ENCODE measurements around the gene PCSK9.

DNA sequence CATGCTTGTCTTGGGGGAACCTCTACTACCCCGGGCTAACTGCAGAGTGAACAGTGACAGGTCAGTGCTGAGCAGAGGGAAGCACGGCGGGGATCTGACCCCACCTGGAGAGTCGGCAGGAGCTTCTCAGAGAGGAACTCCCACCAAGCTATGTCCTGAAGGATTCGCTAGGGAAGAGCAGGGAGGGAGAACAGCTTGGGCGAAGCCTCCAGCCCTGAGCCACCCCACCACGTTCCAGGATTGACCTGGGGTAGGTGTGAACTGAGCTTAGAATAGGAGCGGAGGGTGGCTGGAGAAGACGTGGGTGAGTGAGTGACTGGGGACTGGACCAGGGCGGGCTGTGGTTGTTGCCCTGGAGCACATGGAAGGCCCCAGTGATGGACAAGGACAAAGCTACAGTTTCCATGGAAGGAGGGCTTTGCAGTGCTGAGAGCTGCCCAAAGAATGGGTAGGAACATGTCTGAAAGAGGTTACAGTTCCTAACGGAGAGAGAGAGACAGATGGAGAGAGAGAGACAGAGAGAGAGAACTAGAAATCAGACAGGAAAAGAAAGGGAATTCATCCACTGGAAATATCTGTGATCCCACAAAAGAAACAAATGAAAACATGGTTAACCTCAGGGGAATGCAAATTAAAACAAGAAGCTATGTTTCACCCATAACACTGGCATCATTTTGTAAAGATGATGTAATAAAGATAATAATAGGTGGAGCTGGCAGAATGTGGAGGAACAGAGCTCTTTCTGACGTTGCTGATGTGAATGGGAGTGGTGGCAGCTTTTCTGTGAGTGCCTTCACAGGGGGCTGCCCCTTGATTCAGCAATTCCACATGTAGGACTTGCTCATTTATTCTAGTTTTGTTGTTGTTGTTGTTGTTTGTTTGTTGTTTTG lies 23.4 kb upstream of the PCSK9 start:
- TF ChIP-seq EZH2phosphoT487 (IDR thresholded peaks at IDR 0.05; ENCODE audit: low read depth, severe bottlenecking, unreplicated experiment), result no peak
- TF ChIP-seq, protein P1, sequence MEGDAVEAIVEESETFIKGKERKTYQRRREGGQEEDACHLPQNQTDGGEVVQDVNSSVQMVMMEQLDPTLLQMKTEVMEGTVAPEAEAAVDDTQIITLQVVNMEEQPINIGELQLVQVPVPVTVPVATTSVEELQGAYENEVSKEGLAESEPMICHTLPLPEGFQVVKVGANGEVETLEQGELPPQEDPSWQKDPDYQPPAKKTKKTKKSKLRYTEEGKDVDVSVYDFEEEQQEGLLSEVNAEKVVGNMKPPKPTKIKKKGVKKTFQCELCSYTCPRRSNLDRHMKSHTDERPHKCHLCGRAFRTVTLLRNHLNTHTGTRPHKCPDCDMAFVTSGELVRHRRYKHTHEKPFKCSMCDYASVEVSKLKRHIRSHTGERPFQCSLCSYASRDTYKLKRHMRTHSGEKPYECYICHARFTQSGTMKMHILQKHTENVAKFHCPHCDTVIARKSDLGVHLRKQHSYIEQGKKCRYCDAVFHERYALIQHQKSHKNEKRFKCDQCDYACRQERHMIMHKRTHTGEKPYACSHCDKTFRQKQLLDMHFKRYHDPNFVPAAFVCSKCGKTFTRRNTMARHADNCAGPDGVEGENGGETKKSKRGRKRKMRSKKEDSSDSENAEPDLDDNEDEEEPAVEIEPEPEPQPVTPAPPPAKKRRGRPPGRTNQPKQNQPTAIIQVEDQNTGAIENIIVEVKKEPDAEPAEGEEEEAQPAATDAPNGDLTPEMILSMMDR (IDR thresholded peaks at IDR 0.05; ENCODE audit: poor library complexity), result no peak
